HG03064 (cell line): ENCODE data around the gene TUBB6.

Experiments used
- ATAC-seq: cut with Tn5 transposase; IDR thresholded peaks from one replicate; pipeline ENCODE4 v1.9.1; 2021; ENCODE audit warnings: low read depth; ENCODE audit not compliant: unreplicated experiment

TUBB6 gene

DNA sequence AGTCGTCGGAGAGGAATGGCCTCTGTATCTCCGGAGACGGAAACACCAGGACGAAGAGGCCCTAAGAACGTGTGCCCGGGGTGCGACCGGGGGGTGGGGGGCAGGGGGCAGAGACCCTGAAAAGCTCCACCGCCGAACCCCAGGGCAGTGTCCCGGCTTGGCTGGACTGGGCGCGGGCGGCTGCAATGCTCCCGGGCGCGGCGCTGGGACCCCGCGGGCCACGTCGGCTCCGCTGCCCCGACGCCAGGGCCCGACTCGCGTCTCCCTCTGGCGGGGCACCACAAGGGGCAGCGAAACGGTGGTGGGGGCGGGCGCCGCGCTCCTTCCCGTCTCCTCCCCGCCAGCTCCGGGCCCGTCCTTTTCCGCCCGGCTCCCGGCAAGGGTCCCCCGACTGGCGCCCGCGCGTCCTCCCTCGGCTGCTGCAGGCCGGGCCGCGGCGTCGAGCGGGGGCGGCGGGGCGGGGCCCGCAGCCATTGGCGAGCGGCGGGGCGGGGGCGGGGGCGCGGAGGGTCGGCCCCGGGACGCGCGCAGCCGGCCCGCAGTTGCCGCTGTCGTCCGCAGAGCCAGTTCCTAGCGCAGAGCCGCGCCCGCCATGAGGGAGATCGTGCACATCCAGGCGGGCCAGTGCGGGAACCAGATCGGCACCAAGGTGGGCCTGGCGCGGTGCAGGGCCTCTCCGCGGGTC lies at the start of gene TUBB6:
TUBB6 (plus strand) TSS at position 541 of the 685 bp plus-strand sequence; CDS start at position 593, 52 bp downstream.
- peak; percentile 43 for ATAC-seq

GRCh38 chr18:12258719-12259705 lies 49.0 kb upstream of the TUBB6 start:
- no peak for ATAC-seq

GRCh38 chr18:12262748-12263147 lies 45.3 kb upstream of the TUBB6 start:
- ATAC-seq = no peak

DNA sequence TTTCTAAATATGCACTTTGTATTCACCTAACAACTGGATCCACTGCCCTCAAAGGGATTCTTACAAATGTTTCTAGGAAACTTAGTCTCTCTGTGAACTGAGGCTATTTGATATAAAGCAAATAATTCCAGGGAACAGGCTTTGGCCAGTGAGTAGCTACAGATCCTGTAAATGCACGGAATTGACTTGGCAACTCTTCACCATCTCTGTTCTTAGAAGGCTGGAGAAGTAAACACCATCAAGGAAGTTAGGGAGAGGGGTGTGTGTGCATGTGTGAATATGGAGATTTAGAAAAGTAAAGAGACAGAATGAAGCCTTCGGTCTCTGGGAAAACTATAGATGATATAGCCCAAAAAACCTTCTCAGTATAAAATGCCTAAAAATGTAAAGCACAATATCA lies 43.2 kb upstream of the TUBB6 start:
- ATAC-seq = no peak

GRCh38 chr18:12271376-12272235 lies 36.4 kb upstream of the TUBB6 start:
- no peak for ATAC-seq

- ATAC-seq = no peak
Observed at GRCh38 chr18:12274793-12275192, 33.2 kb upstream of the TUBB6 start.

DNA sequence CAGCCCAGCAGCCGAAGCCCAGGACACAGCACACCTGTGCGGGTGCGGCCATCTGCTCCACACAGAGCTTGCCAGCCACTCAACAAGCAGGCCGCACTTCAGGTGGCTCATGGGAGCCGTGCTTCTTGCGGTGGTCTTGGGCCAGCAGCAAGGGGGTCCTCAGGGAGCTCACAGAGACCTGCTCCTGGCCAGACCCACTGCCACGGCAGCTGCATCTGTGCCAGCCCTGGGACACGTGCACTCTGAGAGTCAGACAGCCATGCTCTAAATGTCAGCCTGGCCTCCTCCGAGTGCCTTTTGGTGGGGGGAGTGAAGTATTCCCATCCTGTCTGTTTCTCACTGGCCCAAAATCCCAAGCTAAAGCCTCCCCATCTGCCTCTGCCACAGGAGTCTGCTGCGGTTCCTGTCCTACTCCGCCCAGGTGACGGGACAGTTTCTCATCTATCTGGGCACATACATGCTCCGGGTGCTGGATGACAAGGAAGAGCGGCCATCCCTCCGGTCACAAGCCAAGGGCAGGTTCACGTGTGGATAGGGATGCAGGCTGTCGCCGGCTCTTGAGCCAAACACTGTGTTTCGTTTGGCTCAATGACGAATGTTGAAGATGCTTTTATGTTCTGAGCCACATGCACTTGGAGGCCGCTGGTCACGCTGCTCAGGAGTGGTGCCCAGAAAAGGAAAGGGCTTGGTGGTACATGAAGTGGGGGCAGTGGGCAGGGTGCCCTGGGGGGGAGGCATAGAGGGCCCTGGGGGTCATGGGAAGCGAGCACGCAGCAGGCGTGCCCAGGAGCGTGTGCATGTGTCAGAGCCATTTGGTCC lies 31.1 kb upstream of the TUBB6 start:
- ATAC-seq = no peak

DNA sequence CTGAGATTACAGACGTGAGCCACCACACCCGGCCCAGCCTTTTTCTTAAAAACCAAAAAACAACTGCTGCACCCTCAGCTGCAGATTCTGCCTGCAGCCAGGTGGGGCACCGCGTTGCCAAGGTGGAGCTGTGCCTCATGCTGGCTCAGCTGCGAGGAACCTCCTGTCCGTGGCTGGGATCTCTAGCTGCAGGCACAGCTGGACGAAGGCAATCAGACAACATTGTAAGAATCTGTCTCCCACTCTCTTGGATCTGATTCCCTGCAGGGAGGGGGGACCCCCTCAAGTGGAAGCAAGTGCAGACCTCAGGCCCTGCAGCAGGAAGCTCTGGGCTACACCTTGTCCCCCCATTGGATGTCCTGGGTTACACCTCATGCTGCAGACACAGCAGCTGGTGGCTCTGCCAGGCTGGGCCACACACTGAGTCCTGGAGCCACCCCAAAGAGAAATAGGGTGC lies 29.8 kb upstream of the TUBB6 start:
- ATAC-seq = no peak

GRCh38 chr18:12278741-12279682 lies 29.0 kb upstream of the TUBB6 start:
- ATAC-seq = no peak

- no peak for ATAC-seq
Observed at GRCh38 chr18:12279781-12280531, 28.1 kb upstream of the TUBB6 start.

- ATAC-seq = no peak
Observed at GRCh38 chr18:12281861-12282260, 26.2 kb upstream of the TUBB6 start.

GRCh38 chr18:12282442-12283039 lies 25.5 kb upstream of the TUBB6 start:
- no peak for ATAC-seq

DNA sequence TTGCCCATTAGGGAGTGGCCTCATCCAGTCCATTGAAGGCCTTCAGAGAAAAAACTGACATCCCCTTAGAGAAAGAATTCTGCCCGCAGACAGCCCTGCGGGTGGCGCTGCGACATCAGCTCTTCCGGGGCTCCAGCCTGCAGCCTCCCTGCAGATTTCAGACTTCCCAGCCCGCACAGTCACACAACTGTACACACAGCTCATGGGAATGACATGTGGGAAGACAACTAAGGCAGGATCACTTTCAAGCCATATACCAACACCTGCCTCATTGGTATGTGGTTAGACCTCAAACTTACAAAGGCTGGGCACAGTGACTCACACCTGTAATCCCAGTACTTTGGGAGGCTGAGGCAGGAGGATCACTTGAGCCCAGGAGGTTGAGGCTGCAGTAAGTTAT lies 24.8 kb upstream of the TUBB6 start:
- no peak for ATAC-seq

DNA sequence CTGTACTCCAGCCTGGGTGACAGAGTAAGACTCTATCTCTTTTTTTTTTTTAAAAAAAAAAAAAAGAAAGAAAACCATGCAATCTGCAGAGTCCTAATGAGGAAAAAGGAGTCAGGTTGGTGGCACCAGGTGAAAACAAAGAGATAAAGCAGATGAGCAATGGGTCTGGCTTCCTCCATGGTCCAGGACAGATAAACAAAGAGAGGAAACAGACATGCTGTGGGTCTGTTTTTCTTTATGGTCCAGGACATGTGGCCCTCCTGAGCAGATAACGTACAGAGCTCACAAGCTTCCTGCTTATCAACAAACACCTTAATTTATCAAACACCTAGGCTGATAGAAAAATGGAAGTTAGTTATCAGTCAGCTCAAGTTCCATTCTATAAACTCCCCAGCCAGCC lies 24.4 kb upstream of the TUBB6 start:
- no peak for ATAC-seq

DNA sequence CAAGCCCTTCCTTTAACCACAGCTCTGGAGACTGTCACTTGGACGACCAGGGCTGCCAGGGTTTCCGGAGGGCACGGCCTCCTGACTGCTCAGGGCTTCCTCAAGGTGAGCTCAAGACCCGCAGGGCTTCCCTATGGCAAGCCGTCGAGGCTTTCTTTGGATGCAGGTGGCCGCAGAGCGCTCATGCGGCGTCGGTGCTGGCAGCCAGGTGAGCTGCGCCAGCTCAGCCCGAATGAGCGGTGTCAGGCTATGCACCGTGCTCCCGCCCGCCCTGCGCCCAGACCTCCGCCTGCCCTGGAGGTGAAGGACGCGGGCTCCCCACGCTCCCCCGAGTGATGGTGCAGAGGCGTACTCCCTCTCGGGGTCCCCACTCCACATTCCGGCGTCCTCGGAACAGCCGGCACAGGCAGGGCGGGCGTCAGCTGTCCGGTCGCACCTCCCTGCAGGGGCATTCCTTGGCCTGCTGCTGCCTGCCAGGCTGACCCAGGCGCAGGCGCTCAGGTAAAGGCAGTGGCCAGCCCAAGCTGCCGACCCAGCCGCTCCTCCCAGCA lies 20.8 kb upstream of the TUBB6 start:
- ATAC-seq = no peak

DNA sequence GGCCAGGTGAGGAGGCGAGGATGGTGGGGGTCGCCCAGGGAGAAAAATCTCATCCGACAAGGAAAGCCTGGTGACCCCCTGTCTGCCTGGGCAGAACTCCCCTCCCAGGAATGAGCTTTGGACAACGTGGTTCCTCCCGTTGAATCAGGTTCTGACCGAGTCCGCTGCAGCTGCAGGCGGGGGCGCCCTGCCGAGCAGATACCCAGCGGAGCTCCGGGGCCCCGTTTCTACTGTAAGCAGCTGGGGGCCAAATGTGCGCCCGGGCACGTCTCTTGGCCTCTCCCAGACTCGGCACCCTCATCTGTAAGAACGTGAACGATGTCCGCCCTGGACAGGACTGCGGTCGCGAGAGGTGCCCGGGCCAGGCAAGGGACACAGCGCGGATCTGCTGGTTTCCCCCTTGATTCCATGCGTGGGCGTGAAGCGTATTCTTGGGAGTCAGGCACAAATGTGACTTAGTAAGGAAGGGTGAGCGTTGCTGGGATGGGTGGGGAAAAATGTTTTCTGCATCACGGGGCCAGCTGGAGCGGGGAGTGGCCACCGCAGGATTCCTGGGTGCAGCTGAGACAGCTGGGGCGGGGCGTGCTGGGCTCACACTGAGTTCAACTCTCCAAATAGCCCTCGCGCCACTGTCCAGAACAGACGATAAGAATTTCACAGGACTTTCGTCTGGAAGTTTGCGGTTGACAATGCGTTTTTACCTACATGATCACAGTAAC lies 20.2 kb upstream of the TUBB6 start:
- no peak for ATAC-seq

DNA sequence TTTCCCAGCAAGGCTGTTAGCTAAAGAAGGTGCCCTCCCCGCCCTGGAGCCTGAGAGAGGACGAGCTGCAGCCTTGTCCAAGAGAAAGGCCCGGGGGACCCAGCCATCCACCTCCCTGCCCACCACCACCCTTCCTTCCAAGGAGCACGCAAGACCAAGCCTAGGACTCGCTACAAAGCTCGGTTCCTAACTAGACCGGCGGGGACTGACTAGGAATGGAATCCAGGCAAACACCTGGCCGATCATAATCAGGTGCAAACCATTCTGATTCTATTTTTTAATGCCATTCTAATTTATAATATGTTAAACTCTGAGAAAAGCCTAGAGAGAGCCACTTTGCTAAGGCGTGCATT lies 19.7 kb upstream of the TUBB6 start:
- no peak for ATAC-seq
